Lung (tissue), 12 donors: ENCODE results near the gene CLPTM1L. TPM values are rescaled to one million over a fixed set of nuclear protein-coding genes. Genes with fewer than 3 reads are reported as not detected.

ENCODE experiments used
- ATAC-seq: fragments of 200-7000 bp; cut with Tn5 transposase; one replicate; pipeline ENCODE4 v1.9.1; 2020; ENCODE audit warnings: moderate number of reproducible peaks; ENCODE audit not compliant: insufficient read depth, low FRiP score
- DNase-seq, 3 donors: peaks; one replicate each; pipeline ENCODE4 v3.0.0-alpha.2; 2013 to 2017
- H3K27ac ChIP-seq, 2 donors: one replicate each; pipeline ENCODE4 v1.5.1; 2013; ENCODE audit warnings: mild to moderate bottlenecking in 2 of 2, moderate library complexity in 2 of 2, control low read depth in 1 of 2, inconsistent platforms in 1 of 2, low read depth in 1 of 2, low read length in 1 of 2
- H3K27me3 ChIP-seq, 3 donors: one replicate each; pipeline ENCODE4 v1.5.1; 2013; ENCODE audit warnings: low read length in 2 of 3; ENCODE audit not compliant: control insufficient read depth in 3 of 3, insufficient read depth in 3 of 3
- H3K36me3 ChIP-seq, 4 donors: one replicate each; pipeline ENCODE4 v1.5.1; 2013; ENCODE audit warnings: low read length in 4 of 4, mild to moderate bottlenecking in 1 of 4, moderate library complexity in 1 of 4; ENCODE audit not compliant: control insufficient read depth in 4 of 4, insufficient read depth in 4 of 4
- H3K4me1 ChIP-seq, 5 donors: one replicate each; pipeline ENCODE4 v1.5.1; 2013; ENCODE audit warnings: low read length in 5 of 5, mild to moderate bottlenecking in 2 of 5, moderate library complexity in 1 of 5; ENCODE audit not compliant: control insufficient read depth in 5 of 5, insufficient read depth in 5 of 5
- H3K4me3 ChIP-seq: one replicate; pipeline ENCODE4 v1.5.1; 2013; ENCODE audit warnings: mild to moderate bottlenecking, control low read depth, moderate library complexity
- H3K9ac ChIP-seq, 2 donors: one replicate each; pipeline ENCODE4 v1.5.1; 2013; ENCODE audit warnings: low read length in 2 of 2, control low read depth in 1 of 2; ENCODE audit not compliant: insufficient read depth in 1 of 2
- H3K9me3 ChIP-seq, 4 donors: one replicate each; pipeline ENCODE4 v1.5.1; 2013; ENCODE audit warnings: low read length in 3 of 4, mild to moderate bottlenecking in 1 of 4, moderate library complexity in 1 of 4; ENCODE audit not compliant: control insufficient read depth in 4 of 4, insufficient read depth in 3 of 4
- CTCF ChIP-seq: IDR thresholded peaks from 2 replicates; pipeline ENCODE4 v1.5.1; 2012; ENCODE audit warnings: mild to moderate bottlenecking; ENCODE audit errors: control extremely low read depth, extremely low read depth
- WGBS, 2 donors: extraction: QIAGEN DNeasy Blood & Tissue Kit; methylation state at CpG; one replicate each; pipeline ENCODE4 v1.1.7; 2013; 5-methylcytosine and 5-hydroxymethylcytosine counted together
- polyA plus RNA-seq, 2 donors: library from polyadenylated mRNA; stranded (reverse); fragments of 200-250 nt; gene quantifications; one replicate each; pipeline ENCODE4 v1.2.1, GENCODE V29; 2013
- total RNA-seq, 2 donors: library from RNA; depleted of rRNA in 1 of 2; stranded (reverse); fragments of >200 nt in 1 of 2; gene quantifications; one replicate each; pipeline ENCODE4 v1.2.1, GENCODE V29; 2014 to 2021
- donor health status: control.
- donor health status: control.
- donor health status: Bipolar disorder and iron deficiency.
- donor health status: healthy.
- donor health status: DM: yes; HTN: yes; CAD: no.

CLPTM1L gene
- total and polyA plus RNA-seq, 4 donors, result 79.0 to 153 (median 144) TPM

GRCh38 chr5:1387876-1388275 is 43.0 kb upstream of the CLPTM1L start:
- 96 to 98% methylated on average over 5 of the region's 5 CpGs for WGBS, 2 donors
- H3K4me3 ChIP-seq, result no peak overlapping the region
- no peaks in the 10 kb centered on the region for H3K36me3 ChIP-seq
- H3K27me3 ChIP-seq, result peaks cover 0 to 27% (median 6%) of the 10 kb centered on the region in 3 donors
- no peak for ATAC-seq
- peaks cover 0 to 13% (median 2%) of the 10 kb centered on the region in 5 donors for H3K4me1 ChIP-seq
- no peak for DNase-seq
- H3K27ac ChIP-seq, result no peak overlapping the region
- peaks cover 0 to 3% (median 0%) of the 10 kb centered on the region in 4 donors for H3K9me3 ChIP-seq
- no peak for TF ChIP-seq CTCF
- H3K9ac ChIP-seq, result no peak overlapping the region

- peaks cover 0 to 13% (median 2%) of the 10 kb centered on the region in 5 donors for H3K4me1 ChIP-seq
- WGBS, 2 donors, result 67 to 74% methylated on average over 11 of the region's 11 CpGs
- TF ChIP-seq CTCF, result no peak
- DNase-seq (no peak), ATAC-seq (no peak)
- peaks cover 0 to 3% (median 0%) of the 10 kb centered on the region in 4 donors for H3K9me3 ChIP-seq
- no peak overlapping the region for H3K4me3 ChIP-seq
- peaks cover 0 to 27% (median 6%) of the 10 kb centered on the region in 3 donors for H3K27me3 ChIP-seq
- no peak overlapping the region for H3K9ac ChIP-seq
- H3K36me3 ChIP-seq, result no peaks in the 10 kb centered on the region
- no peak overlapping the region for H3K27ac ChIP-seq
Observed at GRCh38 chr5:1387059-1387755, 42.3 kb upstream of the CLPTM1L start.

- no peak for TF ChIP-seq CTCF
- H3K4me3 ChIP-seq, result peak overlapping the region; percentile 66
- H3K27me3 ChIP-seq, result peaks cover 0 to 31% (median 6%) of the 10 kb centered on the region in 3 donors
- H3K27ac ChIP-seq, result peak overlapping the region in 1 of 2 donors; percentile 85
- no peaks in the 10 kb centered on the region for H3K36me3 ChIP-seq
- peak; percentile 60 to 74 (median 64) for DNase-seq
- peak; percentile 67 for ATAC-seq
- H3K9me3 ChIP-seq, result peaks cover 0 to 3% (median 0%) of the 10 kb centered on the region in 4 donors
- H3K4me1 ChIP-seq, result peaks cover 0 to 13% (median 2%) of the 10 kb centered on the region in 5 donors
- peak overlapping the region in 1 of 2 donors; percentile 11 for H3K9ac ChIP-seq
- 1% methylated on average over 36 of the region's 36 CpGs for WGBS, 2 donors
Observed at GRCh38 chr5:1386274-1386717, 41.4 kb upstream of the CLPTM1L start.
